K562 (cell line): ENCODE results near the gene DGAT2L6. TPM values are rescaled to one million over a fixed set of nuclear protein-coding genes. Genes with fewer than 3 reads are reported as not detected.

Experiments
- ATAC-seq: fragments of 200-7000 bp; cut with Tn5 transposase; 3 replicates; pipeline ENCODE4 v1.9.1; 2020; ENCODE audit warnings: moderate library complexity
- BruUV-seq: library from RNA; stranded (reverse); fragments of 400-500 nt; replicated peaks from 2 replicates; lab custom pipeline; 2021; lab: Mats Ljungman, UMichigan
- CTCF ChIA-PET: fragments of 300-600 bp; formaldehyde crosslinking; extraction: SDS; loops from one replicate; lab custom pipeline; 2021; ENCODE audit warnings: low intra/inter-chr PET ratio; lab: Yijun Ruan, JAX
- POLR2A ChIA-PET: fragments of 300-600, 350-650 bp; sonication (Branson Sonifier 250); formaldehyde crosslinking; extraction: SDS; loops from one replicate; lab custom pipeline; 2021; ENCODE audit warnings: antibody characterized with exemption, inconsistent platforms; lab: Yijun Ruan, JAX
- DNase-seq, 4 experiments: peaks; one replicate each; pipeline versions ENCODE4 v3.0.0 to v3.0.0-alpha.2; 2011 to 2018; ENCODE audit warnings: low spot score in 3 of 4, mixed read lengths in 3 of 4; ENCODE audit errors: extremely low read depth in 1 of 4
- FAIRE-seq: peaks from 2 replicates; lab custom pipeline; 2011; peaks lifted over from hg19 to GRCh38; lab: Jason Lieb, UNC
- H2AFZ ChIP-seq: 2 replicates; pipeline ENCODE4 v1.6.0; 2011; ENCODE audit warnings: low read depth, low read length, control low read depth, inconsistent platforms
- H3K27ac ChIP-seq: fragments of 200-600 bp; 3 replicates; pipeline ENCODE4 v1.8.0; 2011; ENCODE audit warnings: low read depth, mild to moderate bottlenecking, control low read depth, inconsistent platforms, low read length, moderate library complexity, mixed read lengths; ENCODE audit errors: extremely low read depth
- H3K27me3 ChIP-seq, 2 experiments: fragments of 300-600 bp in 1 of 2; 2 replicates in 1 of 2; 3 replicates in 1 of 2; pipeline versions ENCODE4 v1.6.0 to v1.8.0; 2011; ENCODE audit warnings: inconsistent platforms in 2 of 2, low read length in 2 of 2, mild to moderate bottlenecking in 1 of 2, mixed read lengths in 1 of 2, moderate library complexity in 1 of 2; ENCODE audit not compliant: control insufficient read depth in 2 of 2, insufficient read depth in 2 of 2
- H3K36me3 ChIP-seq: fragments of 300-600 bp; 3 replicates; pipeline ENCODE4 v1.8.0; 2011; ENCODE audit warnings: mild to moderate bottlenecking, low read length, inconsistent platforms; ENCODE audit not compliant: control insufficient read depth, insufficient read depth
- H3K4me1 ChIP-seq, 2 experiments: fragments of 200-600 bp in 1 of 2; replicated peaks in 1 of 2; 2 replicates in 1 of 2; 3 replicates in 1 of 2; pipeline versions ENCODE4 v1.5.1 to v1.8.0; 2011; ENCODE audit warnings: inconsistent platforms in 2 of 2, low read length in 2 of 2, mild to moderate bottlenecking in 1 of 2, mixed read lengths in 1 of 2, moderate library complexity in 1 of 2; ENCODE audit not compliant: control insufficient read depth in 2 of 2, insufficient read depth in 2 of 2
- H3K4me2 ChIP-seq: 2 replicates; pipeline ENCODE4 v1.6.1; 2011; ENCODE audit warnings: low read length, control low read depth, inconsistent platforms, mixed read lengths; ENCODE audit not compliant: insufficient read depth
- H3K4me3 ChIP-seq: fragments of 200-600 bp; sonication (generic), shearing (Covaris generic); 2 replicates; pipeline ENCODE4 v1.5.1; 2016; ENCODE audit warnings: control low read depth, inconsistent platforms
- H3K79me2 ChIP-seq: fragments of 200-600 bp; 3 replicates; pipeline ENCODE4 v1.8.0; 2011; ENCODE audit warnings: low read length, inconsistent platforms; ENCODE audit not compliant: control insufficient read depth, insufficient read depth
- H3K9ac ChIP-seq, 2 experiments: 2 replicates each; pipeline versions ENCODE4 v1.6.0 to v1.6.1; 2011; ENCODE audit warnings: low read depth in 2 of 2, low read length in 2 of 2, control low read depth in 1 of 2, inconsistent platforms in 1 of 2, mild to moderate bottlenecking in 1 of 2, mixed read lengths in 1 of 2; ENCODE audit not compliant: insufficient read depth in 1 of 2
- H3K9me1 ChIP-seq: one replicate; pipeline ENCODE4 v1.6.0; 2011; ENCODE audit warnings: inconsistent platforms, mild to moderate bottlenecking, low read length, moderate library complexity; ENCODE audit not compliant: control insufficient read depth, insufficient read depth
- H3K9me3 ChIP-seq: replicated peaks from 2 replicates; pipeline ENCODE4 v1.5.1; 2011; ENCODE audit warnings: low read depth, low read length, inconsistent platforms; ENCODE audit not compliant: control insufficient read depth, insufficient read depth
- H4K20me1 ChIP-seq: replicated peaks from 2 replicates; pipeline ENCODE4 v1.6.1; 2011; ENCODE audit warnings: low read length, inconsistent platforms, mixed read lengths; ENCODE audit not compliant: control insufficient read depth, insufficient read depth
- BCL6 ChIP-seq: fragments of 250-450 bp; sonication (Bioruptor Pico); IDR thresholded peaks from 2 replicates; pipeline ENCODE4 v1.4.0; 2020
- CBX1 ChIP-seq: sonication (generic); IDR thresholded peaks from 2 replicates; pipeline ENCODE4 v1.6.1; 2016; ENCODE audit warnings: antibody characterized with exemption, low read depth, mild to moderate bottlenecking
- CBX5 ChIP-seq: IDR thresholded peaks from 2 replicates; pipeline ENCODE4 v1.6.1; 2014; ENCODE audit warnings: low read depth, borderline replicate concordance
- EHMT2 ChIP-seq: fragments of 450-650 bp; IDR thresholded peaks from 2 replicates; pipeline ENCODE4 v1.6.1; 2018; ENCODE audit warnings: antibody characterized with exemption
- ILF3 ChIP-seq: fragments of 450-650 bp; IDR thresholded peaks from 2 replicates; pipeline ENCODE4 v1.6.1; 2018; ENCODE audit warnings: antibody characterized with exemption, mild to moderate bottlenecking, moderate library complexity, borderline replicate concordance
- KHSRP ChIP-seq: fragments of 450-650 bp; IDR thresholded peaks from 2 replicates; pipeline ENCODE4 v1.6.1; 2017
- NBN ChIP-seq: fragments of 450-650 bp; IDR thresholded peaks from 2 replicates; pipeline ENCODE4 v1.6.1; 2016; ENCODE audit warnings: low read depth, mild to moderate bottlenecking
- RBM25 ChIP-seq: fragments of 200-400 bp; formaldehyde crosslinking; IDR thresholded peaks from 2 replicates; pipeline ENCODE4 v1.6.1; 2018; ENCODE audit warnings: low read length, low read depth, moderate library complexity; ENCODE audit not compliant: severe bottlenecking
- RNF219 ChIP-seq: fragments of 250-450 bp; sonication (Bioruptor Pico); IDR thresholded peaks from 2 replicates; pipeline ENCODE4 v1.5.0; 2022; ENCODE audit warnings: mild to moderate bottlenecking
- SAP30 ChIP-seq: fragments of 200-600 bp; sonication (generic); IDR thresholded peaks from 2 replicates; pipeline ENCODE4 v1.6.1; 2012; ENCODE audit warnings: borderline replicate concordance, low read depth, mild to moderate bottlenecking, moderate library complexity, low read length, control low read depth, inconsistent platforms; ENCODE audit not compliant: insufficient read depth, poor library complexity, severe bottlenecking
- STAT5A ChIP-seq: IDR thresholded peaks from 2 replicates; pipeline ENCODE4 v1.6.1; 2012; ENCODE audit warnings: low read length, inconsistent platforms, borderline replicate concordance
- ZNF224 ChIP-seq: sonication (generic); formaldehyde crosslinking; IDR thresholded peaks from 2 replicates; pipeline ENCODE4 v1.8.0; 2022; ENCODE audit warnings: mild to moderate bottlenecking, missing genetic modification reagents
- ZNF695 ChIP-seq: fragments of 450-650 bp; formaldehyde crosslinking; IDR thresholded peaks from 2 replicates; pipeline ENCODE4 v1.4.0; 2020; ENCODE audit warnings: mild to moderate bottlenecking, moderate library complexity
- WGBS: fragments of 100-300 bp; shearing (Covaris generic); methylation state at CpG from one replicate; pipeline ENCODE4 v1.1.6; 2016; ENCODE audit warnings: low coverage, mixed read lengths; ENCODE audit not compliant: insufficient coverage; ENCODE audit errors: missing lambda C conversion rate; 5-methylcytosine and 5-hydroxymethylcytosine counted together
- in situ Hi-C: fragments of 300-500 bp; cut with MboI; formaldehyde crosslinking; loops from 4 replicates; pipeline ENCODE4 v1.15.0; 2018; ENCODE audit warnings: inconsistent platforms, mixed read lengths
- intact Hi-C: fragments of 100-400 bp; cut with micrococcal nuclease; formaldehyde crosslinking; loops from 2 replicates; pipeline ENCODE4 v1.14.2; 2022
- polyA plus RNA-seq, 8 experiments: library from polyadenylated mRNA; depleted of rRNA in 4 of 8; stranded (reverse) in 5 of 8; unstranded in 3 of 8; fragments of >200 nt; fragmentation: Nextera tagmentation in 2 of 8; fragmentation: Illumina TruSeq in 1 of 8; extraction: Ambion mirVana in 2 of 8; extraction: Trizol in 1 of 8; gene quantifications; 2 replicates each; pipeline versions ENCODE4 v1.2.1 to v1.2.3, GENCODE V29; 2011 to 2014; ENCODE audit warnings: inconsistent platforms in 1 of 8, missing spikeins in 1 of 8
- total RNA-seq, 7 experiments: library from RNA; depleted of rRNA in 6 of 7; stranded (reverse); fragments of >200 nt in 6 of 7; fragmentation: Illumina TruSeq in 2 of 7; extraction: Trizol in 2 of 7; gene quantifications; 2 replicates each; pipeline versions ENCODE4 v1.2.1 to v1.2.3, GENCODE V29; 2011 to 2021; ENCODE audit warnings: low replicate concordance in 1 of 7
- TF ChIP-seq, protein P1 (sequence below): fragments of 450-650 bp; IDR thresholded peaks from 2 replicates; pipeline ENCODE4 v1.6.1; 2018; ENCODE audit not compliant: partially characterized antibody
- TF ChIP-seq, protein P2 (sequence below): fragments of 250-450 bp; sonication (Bioruptor Pico); IDR thresholded peaks from 2 replicates; pipeline ENCODE4 v1.9.0; 2021; ENCODE audit warnings: mild to moderate bottlenecking, inconsistent platforms

Gene DGAT2L6
- total and polyA plus RNA-seq, 9 of the 15 experiments (the other 6 are each of a cell fraction or from before 2014, with no cell fraction given): not detected

- TF ChIP-seq, protein P1, sequence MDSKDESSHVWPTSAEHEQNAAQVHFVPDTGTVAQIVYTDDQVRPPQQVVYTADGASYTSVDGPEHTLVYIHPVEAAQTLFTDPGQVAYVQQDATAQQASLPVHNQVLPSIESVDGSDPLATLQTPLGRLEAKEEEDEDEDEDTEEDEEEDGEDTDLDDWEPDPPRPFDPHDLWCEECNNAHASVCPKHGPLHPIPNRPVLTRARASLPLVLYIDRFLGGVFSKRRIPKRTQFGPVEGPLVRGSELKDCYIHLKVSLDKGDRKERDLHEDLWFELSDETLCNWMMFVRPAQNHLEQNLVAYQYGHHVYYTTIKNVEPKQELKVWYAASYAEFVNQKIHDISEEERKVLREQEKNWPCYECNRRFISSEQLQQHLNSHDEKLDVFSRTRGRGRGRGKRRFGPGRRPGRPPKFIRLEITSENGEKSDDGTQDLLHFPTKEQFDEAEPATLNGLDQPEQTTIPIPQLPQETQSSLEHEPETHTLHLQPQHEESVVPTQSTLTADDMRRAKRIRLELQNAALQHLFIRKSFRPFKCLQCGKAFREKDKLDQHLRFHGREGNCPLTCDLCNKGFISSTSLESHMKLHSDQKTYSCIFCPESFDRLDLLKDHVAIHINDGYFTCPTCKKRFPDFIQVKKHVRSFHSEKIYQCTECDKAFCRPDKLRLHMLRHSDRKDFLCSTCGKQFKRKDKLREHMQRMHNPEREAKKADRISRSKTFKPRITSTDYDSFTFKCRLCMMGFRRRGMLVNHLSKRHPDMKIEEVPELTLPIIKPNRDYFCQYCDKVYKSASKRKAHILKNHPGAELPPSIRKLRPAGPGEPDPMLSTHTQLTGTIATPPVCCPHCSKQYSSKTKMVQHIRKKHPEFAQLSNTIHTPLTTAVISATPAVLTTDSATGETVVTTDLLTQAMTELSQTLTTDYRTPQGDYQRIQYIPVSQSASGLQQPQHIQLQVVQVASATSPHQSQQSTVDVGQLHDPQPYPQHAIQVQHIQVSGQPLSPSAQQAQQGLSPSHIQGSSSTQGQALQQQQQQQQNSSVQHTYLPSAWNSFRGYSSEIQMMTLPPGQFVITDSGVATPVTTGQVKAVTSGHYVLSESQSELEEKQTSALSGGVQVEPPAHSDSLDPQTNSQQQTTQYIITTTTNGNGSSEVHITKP: no peak
Observed at GRCh38 chrX:70172221-70172620, 5.1 kb upstream of the DGAT2L6 start (continued).

GRCh38 chrX:70172964-70173363 is 4.3 kb upstream of the DGAT2L6 start:
- Histone ChIP-seq H3K4me1 (peaks cover 4 to 33% of the 10 kb centered on the region in 2 experiments; a peak in 2 of 5 replicates), H3K9ac (no peak overlapping the region), H3K27me3 (no peaks in the 10 kb centered on the region), H2AFZ (no peak overlapping the region), H3K9me1 (no peaks in the 10 kb centered on the region), H3K4me2 (no peak overlapping the region), H3K36me3 (no peaks in the 10 kb centered on the region), H3K9me3 (no peaks in the 10 kb centered on the region), H3K27ac (no peak overlapping the region), H3K4me3 (no peak overlapping the region), H3K79me2 (no peaks in the 10 kb centered on the region), H4K20me1 (no peaks in the 10 kb centered on the region)
- no peak for FAIRE-seq
- no peak for ATAC-seq
- WGBS: 28% methylated on average over 4 of the region's 4 CpGs
- in situ Hi-C loops: no loop called here
- intact Hi-C loops: no loop called here
- POLR2A ChIA-PET: no interaction called here
- DNase-seq: no peak
- BruUV-seq: no TSS peak
- CTCF ChIA-PET: no interaction called here
- TF ChIP-seq KHSRP (no peak), CBX1 (no peak), CBX5 (no peak), BCL6 (no peak), RBM25 (no peak), SAP30 (no peak), EHMT2 (no peak), ZNF695 (CRISPR knock-in tag) (no peak), NBN (no peak), STAT5A (no peak), RNF219 (no peak), ZNF224 (CRISPR knock-in tag) (no peak), ILF3 (no peak)
- TF ChIP-seq, protein P2, sequence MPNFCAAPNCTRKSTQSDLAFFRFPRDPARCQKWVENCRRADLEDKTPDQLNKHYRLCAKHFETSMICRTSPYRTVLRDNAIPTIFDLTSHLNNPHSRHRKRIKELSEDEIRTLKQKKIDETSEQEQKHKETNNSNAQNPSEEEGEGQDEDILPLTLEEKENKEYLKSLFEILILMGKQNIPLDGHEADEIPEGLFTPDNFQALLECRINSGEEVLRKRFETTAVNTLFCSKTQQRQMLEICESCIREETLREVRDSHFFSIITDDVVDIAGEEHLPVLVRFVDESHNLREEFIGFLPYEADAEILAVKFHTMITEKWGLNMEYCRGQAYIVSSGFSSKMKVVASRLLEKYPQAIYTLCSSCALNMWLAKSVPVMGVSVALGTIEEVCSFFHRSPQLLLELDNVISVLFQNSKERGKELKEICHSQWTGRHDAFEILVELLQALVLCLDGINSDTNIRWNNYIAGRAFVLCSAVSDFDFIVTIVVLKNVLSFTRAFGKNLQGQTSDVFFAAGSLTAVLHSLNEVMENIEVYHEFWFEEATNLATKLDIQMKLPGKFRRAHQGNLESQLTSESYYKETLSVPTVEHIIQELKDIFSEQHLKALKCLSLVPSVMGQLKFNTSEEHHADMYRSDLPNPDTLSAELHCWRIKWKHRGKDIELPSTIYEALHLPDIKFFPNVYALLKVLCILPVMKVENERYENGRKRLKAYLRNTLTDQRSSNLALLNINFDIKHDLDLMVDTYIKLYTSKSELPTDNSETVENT (CRISPR knock-in tag): no peak
